GM08714 (cell line): ENCODE results near the gene LGR5.

ENCODE experiments used
- H3K4me3 ChIP-seq: fragments of 200-500 bp; sonication (Bioruptor generic); 2 replicates; pipeline ENCODE4 v1.5.1; 2014; ENCODE audit warnings: mild to moderate bottlenecking, low read length, inconsistent platforms
- ZNF274 ChIP-seq: IDR thresholded peaks from 2 replicates; pipeline ENCODE4 v1.6.1; 2012; ENCODE audit warnings: mild to moderate bottlenecking, low read depth, low read length

The LGR5 gene

DNA sequence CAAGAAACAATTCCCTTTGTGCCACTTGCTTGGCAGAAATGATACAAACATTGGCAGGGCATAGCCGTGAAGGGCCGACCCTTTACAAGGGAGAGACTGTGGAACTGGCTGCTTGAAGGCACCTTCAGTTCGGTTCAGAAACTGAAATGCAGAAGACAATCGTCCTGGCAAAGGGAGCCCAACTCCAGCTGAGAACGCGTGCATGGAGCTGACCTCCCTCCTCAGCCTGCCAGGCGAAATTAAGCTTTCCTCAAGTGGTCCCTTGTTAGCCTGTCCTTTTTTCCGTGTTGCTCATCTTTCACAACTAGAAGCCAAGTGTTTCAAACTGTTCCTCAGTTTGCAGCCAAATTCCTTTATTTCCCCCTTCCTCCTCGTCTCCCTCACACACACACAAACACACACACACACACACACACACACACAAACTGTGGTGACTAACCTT, 8.1 kb downstream of the LGR5 start:
- TF ChIP-seq ZNF274 = no peak
- H3K4me3 ChIP-seq = no peak overlapping the region

DNA sequence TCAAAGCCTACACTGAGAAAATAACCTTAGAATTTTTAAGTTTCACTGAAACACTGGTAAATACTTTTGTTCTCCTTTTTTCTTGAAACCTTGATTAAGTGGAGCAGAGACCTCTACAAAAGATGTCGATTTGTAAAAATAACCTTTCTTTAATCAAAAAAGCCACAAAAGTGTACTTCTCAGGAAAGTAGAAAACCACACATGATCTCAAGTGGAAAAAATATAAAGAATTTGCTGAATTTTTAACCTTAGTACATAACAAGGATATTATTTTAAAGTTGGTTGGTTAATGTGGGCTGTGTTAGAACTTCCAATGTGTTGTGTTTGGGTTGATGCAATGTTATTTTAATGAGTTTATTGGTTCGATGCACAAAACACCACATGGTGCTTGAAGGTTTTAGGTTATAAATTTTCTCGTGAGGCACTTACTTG, 8.6 kb downstream of the LGR5 start:
- TF ChIP-seq ZNF274 = no peak
- no peak overlapping the region for H3K4me3 ChIP-seq

DNA sequence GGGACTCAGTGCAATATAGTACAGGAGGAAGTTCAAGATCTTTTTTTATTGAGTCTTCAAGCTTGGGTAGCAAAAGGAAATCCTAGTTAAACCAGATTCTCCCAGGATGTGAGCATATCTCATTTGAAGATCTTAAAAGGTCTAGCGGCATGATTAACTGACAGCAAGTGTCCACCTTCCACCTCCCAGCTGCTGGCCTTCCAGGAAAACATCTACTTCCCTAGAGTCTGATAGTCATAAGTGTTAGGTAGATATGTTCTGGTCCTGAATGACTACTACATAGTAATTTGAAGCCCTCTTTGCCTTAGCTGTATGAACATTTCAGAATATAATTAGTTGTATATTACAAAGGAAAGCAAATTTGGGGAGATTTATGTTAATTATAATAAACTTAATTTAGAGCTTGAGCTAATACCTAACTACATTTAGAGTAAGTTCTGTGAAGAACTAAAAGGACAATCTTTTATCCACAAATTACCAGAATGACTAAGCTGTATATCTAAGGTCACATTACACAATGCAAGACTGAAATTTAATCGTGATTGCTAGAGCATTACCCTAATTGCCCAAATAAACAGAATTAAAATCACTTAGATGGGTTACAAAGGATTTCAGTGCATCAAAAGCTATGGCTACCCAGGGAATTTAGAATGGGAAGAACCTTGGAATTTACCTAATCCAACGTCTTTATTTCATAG, 9.9 kb downstream of the LGR5 start:
- no peak for TF ChIP-seq ZNF274
- no peak overlapping the region for H3K4me3 ChIP-seq

DNA sequence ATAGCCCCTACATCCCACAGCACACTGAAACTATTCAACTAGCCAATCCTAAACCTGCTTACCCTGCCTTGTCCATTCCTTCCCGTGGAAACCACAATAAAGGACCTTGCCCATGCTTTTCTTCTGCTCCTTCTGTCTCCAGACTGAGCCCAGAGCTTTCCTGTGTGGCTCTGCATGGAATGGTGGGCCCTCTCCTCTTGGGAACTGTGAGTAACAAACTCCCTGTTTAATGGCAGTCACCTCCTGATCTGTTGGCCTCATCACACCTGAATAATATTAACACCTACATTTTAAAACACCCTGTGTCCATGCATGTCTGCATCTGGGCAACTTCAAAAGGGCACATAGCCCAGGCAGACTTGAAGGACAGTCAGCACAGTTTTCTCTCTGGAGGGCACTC, 12.4 kb downstream of the LGR5 start:
- no peak for TF ChIP-seq ZNF274

DNA sequence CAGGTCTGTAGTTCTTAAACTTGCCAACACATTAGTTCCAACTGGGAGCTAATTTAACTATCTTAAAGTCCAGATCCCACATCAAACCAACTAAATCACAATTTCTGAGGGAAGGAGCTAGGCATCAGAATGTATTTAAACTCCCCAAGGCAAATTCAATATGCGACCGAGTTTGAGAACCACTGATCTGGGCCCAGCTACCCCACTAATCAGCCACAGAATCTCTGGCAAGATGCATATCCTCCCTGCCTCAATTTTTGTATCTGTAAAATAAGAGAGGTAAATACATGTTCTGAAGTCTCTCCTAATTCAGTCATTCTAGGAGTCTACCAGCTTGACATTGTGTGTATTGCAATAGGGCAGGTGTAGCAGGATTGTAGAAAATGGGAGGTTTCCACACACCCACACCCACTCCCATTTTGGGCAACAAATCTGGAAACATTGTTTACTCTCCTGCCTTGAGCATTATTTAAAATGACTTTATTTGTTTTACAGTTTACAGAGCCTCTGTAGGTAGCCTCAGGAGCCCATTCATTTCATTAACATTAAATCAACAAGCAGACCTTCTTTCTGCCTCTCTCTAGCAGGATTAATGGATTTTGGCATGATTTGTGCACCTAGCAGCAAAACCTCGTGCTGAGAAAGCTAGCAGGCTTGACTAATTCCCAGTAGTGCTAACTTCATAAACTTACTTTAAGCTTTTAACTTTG, 15.6 kb downstream of the LGR5 start:
- no peak overlapping the region for H3K4me3 ChIP-seq
- no peak for TF ChIP-seq ZNF274

More for the DNA sequence above, 12.4 kb downstream of the LGR5 start:
- no peak overlapping the region for H3K4me3 ChIP-seq

DNA sequence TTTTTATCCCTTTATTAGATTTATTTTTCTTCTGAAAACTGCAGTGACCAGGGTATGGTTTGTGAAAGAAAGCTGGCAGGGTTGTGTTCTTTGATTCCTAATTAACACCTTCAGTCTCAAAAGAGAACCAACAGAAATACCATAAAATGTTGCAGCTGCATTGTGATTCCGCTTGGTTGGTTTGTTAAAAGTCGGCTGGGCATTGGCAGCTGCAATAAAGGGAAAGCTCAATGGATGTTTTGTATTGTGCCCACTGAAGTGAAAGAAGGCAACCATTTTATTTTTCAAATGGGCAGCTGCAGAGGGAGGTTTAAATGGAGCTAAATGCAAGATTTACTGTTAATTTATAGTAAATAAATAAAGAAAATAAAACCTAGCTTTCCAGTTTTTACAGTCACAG, 16.7 kb downstream of the LGR5 start:
- H3K4me3 ChIP-seq = no peak overlapping the region
- TF ChIP-seq ZNF274 = no peak

DNA sequence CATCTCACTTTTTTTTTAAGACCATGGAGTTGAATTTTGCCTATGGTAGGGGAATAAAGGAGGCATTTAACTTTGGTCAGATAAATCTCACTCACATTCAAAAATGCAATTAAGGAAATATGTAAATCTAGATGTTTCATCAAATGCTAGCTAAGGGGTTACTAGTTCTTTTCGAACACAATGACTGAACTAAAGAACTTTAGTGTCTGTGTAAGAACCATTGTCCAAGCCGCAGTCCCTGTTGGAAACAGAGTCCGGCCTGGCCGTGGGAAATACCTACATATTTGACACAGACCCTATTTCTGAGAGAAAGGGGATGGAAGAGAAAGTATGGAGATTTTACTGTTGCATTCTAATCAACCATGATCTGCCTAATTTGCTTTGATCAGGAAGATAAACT, 17.4 kb downstream of the LGR5 start:
- no peak for TF ChIP-seq ZNF274
- H3K4me3 ChIP-seq = no peak overlapping the region

DNA sequence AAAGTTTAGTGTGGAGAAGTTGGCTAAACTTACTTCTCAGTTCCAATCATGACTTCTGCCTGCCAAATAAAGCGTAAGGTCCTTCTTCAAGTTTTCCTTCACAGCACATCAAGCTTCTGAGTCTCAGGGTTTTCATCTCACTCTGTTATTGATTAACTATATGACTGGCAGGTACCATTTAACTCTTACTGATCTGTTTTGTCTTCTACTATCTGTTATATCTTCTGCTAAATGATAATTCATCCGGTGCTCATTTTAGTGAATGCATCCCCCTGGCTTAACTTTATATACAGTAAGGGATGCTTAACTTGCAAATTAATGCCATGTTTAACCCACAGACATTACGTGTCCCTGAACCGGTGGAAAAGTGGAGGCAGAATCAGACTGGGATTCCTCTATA, 20.7 kb downstream of the LGR5 start:
- TF ChIP-seq ZNF274 = no peak
- H3K4me3 ChIP-seq = no peak overlapping the region

DNA sequence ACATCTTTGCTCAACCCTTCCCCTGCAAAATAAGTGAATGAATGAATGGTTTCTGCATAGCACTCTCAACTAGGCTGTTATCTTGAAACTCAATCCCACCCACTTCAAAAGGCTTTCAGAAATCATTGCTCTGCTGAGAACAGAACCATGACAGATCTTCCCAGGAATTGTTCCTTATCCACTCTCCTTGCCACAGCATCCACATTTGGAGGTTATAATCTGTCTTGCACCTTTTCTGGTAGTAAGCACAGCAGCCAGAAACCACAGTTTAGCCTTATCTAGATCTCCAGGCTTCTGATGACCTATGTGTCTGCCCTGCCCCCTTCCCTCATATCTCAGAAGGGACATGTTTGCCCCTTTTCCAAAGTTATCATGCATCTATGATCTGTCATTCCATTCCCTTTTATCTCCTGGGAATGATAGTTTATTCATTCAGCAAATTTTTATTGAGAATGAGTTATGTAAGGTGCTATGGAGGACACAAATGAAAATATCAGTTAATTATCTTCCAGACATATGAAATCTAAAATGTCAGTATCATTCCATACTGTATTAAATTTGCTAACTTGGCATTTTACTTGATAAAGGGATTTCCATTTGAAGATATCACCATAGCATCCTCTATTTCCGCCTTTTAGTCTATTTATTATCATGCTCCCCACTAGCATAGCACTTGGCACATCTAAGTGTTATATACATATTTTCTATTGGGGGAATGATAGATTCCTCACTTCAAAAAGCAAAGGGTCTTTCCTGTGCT, 21.4 kb downstream of the LGR5 start:
- no peak for TF ChIP-seq ZNF274
- H3K4me3 ChIP-seq = no peak overlapping the region

DNA sequence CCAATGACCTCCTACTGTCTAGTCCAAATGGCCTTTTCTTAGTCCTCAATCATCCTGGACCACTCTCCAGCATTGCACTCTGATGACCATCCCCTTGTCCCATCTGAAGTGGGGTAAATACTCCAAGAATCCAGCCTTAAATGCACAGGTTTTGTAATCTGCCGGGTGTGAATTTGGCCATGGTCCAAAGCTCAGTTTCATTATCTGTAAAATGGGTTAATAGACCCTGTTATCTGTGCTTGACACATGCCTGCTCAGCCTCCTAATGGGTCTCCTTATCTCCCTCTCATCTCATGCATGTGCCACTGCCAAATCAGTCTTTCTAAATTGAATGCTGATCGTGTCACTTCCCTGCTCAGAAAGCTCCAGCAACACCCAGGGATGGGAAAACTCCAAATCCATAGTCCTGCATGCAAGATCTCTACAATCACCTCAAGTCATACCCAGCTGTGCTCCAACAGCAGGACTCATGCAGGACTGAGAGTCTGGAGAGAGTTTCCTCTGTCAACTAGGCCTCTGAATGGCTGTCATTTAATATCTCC, 22.3 kb downstream of the LGR5 start:
- no peak overlapping the region for H3K4me3 ChIP-seq
- no peak for TF ChIP-seq ZNF274

DNA sequence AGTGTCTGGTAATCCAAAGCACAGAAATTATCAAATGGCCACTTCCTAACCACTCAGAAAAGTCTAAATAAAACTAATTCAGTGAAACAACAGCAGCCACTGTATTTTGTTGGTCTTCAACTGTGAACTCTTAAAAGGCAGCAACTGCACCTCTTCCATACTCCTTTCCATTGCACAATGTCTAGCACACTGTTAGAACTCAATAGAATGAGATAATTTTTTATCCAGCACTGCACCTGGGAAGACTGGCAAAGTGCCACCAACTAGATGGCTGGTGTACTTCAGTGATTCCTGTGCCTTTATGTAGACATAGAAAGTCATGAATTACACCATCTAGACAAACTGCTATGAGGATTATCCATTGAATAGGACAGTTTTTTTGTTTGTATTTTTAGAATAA, 26.2 kb downstream of the LGR5 start:
- TF ChIP-seq ZNF274 = no peak
- no peak overlapping the region for H3K4me3 ChIP-seq

DNA sequence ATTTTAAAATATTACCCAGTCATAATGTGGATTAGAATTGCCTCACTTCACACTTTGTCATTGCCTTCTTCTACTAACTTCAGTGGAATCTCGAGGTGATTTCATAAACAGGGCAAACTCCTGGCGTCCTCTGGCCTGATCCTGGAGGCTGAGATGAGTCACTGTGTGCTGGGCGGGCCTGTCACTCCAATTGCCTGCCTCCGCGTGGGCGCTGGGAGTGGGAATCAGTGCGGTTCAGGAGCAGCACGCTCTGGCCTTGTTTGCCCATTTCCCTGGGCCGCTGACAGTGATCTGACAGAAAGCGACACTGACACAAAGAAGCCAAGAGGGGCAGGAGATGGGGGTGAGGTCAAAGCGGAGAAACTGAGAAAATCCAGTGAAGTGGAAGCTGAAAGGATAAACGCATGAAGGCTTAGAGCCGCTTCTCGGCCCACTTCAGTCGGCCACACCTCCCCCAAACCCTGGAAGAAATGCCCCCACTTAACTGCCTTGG, 29.7 kb downstream of the LGR5 start:
- no peak overlapping the region for H3K4me3 ChIP-seq

DNA sequence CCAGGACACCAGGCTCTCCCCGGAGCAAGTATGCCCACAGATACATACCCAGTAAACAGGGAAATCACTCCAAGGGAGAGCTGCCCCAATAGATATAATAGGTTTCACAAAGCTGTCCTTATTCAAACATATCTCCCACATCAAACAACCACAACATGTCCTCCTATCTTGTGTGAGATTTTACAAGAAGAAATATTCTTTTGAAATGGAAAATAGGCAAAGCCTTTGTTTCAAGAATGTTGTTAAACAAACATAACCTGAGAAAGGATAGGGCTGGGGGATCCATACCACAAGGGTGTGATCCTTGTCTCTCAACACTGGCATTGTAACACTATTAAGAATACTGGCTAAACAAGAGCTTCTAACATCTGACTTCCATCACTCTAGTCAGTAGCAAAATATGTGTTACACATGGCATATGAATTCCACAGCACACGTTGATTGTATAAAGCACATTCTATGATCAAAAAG, 32.9 kb downstream of the LGR5 start:
- no peak overlapping the region for H3K4me3 ChIP-seq
- TF ChIP-seq ZNF274 = no peak

More for the DNA sequence above, 29.7 kb downstream of the LGR5 start:
- no peak for TF ChIP-seq ZNF274

DNA sequence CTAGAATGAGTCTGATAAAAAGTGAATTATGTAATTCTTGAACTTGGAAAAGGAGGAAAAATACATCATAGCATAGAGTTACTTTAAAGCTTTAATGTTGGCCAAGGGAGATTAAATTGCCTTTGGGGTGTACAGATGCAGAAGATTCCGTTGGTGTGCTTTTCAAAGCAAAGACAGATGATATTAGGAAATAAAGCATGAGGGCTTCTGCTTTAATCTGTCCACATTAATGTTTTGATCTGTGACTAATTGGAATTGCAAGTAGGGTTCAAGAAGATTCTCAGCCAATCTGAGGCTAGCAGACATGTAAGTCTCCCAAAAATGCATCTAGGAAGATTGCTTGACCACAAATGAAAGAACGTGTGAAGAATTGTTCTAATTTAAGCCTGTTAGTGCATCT, 35.2 kb downstream of the LGR5 start:
- no peak for TF ChIP-seq ZNF274
- H3K4me3 ChIP-seq = no peak overlapping the region
